SK-N-SH (cell line): ENCODE data around the gene STX17. TPM values are rescaled to one million over a fixed set of nuclear protein-coding genes. Genes with fewer than 3 reads are reported as not detected.

Experiments
- CTCF ChIA-PET: fragments of 300-600, 350-600 bp; formaldehyde crosslinking; extraction: SDS; loops from one replicate; lab custom pipeline; 2021; lab: Yijun Ruan, JAX
- POLR2A ChIA-PET: fragments of 350-600 bp; sonication (Branson Sonifier 250); formaldehyde crosslinking; extraction: SDS; loops from one replicate; lab custom pipeline; 2020; ENCODE audit warnings: antibody characterized with exemption, inconsistent platforms; lab: Yijun Ruan, JAX
- DNase-seq: peaks from one replicate; pipeline ENCODE4 v3.0.0; 2012
- H2AFZ ChIP-seq: fragments of 200-600 bp; sonication (generic); 2 replicates; pipeline ENCODE4 v1.8.1; 2016; ENCODE audit warnings: antibody characterized with exemption, mild to moderate bottlenecking, low read depth
- H3F3A ChIP-seq: fragments of 200-600 bp; sonication (generic); replicated peaks from 2 replicates; pipeline ENCODE3; 2016; ENCODE audit warnings: antibody characterized with exemption, mild to moderate bottlenecking; ENCODE audit not compliant: insufficient read depth
- H3K27ac ChIP-seq, 2 experiments: fragments of 200-500 bp in 1 of 2; fragments of 200-600 bp in 1 of 2; sonication (Bioruptor generic) in 1 of 2; sonication (generic), shearing (Covaris generic) in 1 of 2; 2 replicates each; pipeline versions ENCODE4 v1.5.1 to v1.6.1; 2014 to 2016; ENCODE audit warnings: low read depth in 2 of 2, inconsistent platforms in 1 of 2, low read length in 1 of 2, mild to moderate bottlenecking in 1 of 2, mixed read lengths in 1 of 2
- H3K27me3 ChIP-seq: fragments of 200-600 bp; sonication (generic), shearing (Covaris generic); 2 replicates; pipeline ENCODE4 v1.6.1; 2016; ENCODE audit warnings: mixed run types; ENCODE audit not compliant: insufficient read depth
- H3K36me3 ChIP-seq, 2 experiments: fragments of 200-500 bp in 1 of 2; fragments of 200-600 bp in 1 of 2; sonication (Bioruptor generic) in 1 of 2; sonication (generic) in 1 of 2; replicated peaks in 1 of 2; 2 replicates each; pipeline versions ENCODE3 to v1.5.1; 2014 to 2016; ENCODE audit warnings: low read length in 1 of 2, mild to moderate bottlenecking in 1 of 2; ENCODE audit not compliant: insufficient read depth in 2 of 2, control insufficient read depth in 1 of 2
- H3K4me1 ChIP-seq, 2 experiments: fragments of 200-500 bp in 1 of 2; fragments of 200-600 bp in 1 of 2; sonication (Bioruptor generic) in 1 of 2; sonication (generic), shearing (Covaris generic) in 1 of 2; 2 replicates each; pipeline versions ENCODE4 v1.5.1 to v1.6.1; 2014 to 2016; ENCODE audit warnings: low read depth in 1 of 2, low read length in 1 of 2, mixed run types in 1 of 2; ENCODE audit not compliant: insufficient read depth in 2 of 2, control insufficient read depth in 1 of 2
- H3K4me2 ChIP-seq: fragments of 200-600 bp; sonication (generic), shearing (Covaris generic); 2 replicates; pipeline ENCODE4 v1.6.1; 2017; ENCODE audit warnings: mixed run types
- H3K4me3 ChIP-seq, 2 experiments: fragments of 200-500 bp in 1 of 2; fragments of 200-600 bp in 1 of 2; sonication (Bioruptor generic) in 1 of 2; sonication (generic), shearing (Covaris generic) in 1 of 2; 2 replicates each; pipeline versions ENCODE4 v1.5.1 to v1.8.1; 2014 to 2016; ENCODE audit warnings: low read depth in 2 of 2, inconsistent platforms in 1 of 2, low read length in 1 of 2, mild to moderate bottlenecking in 1 of 2, mixed read lengths in 1 of 2, moderate library complexity in 1 of 2
- H3K79me2 ChIP-seq: fragments of 200-600 bp; sonication (generic); 2 replicates; pipeline ENCODE4 v1.8.1; 2017; ENCODE audit warnings: mild to moderate bottlenecking; ENCODE audit not compliant: insufficient read depth
- H3K9ac ChIP-seq: fragments of 200-600 bp; sonication (generic); 2 replicates; pipeline ENCODE4 v1.6.1; 2017; ENCODE audit warnings: mixed run types
- H3K9me2 ChIP-seq: fragments of 200-600 bp; sonication (generic); 2 replicates; pipeline ENCODE4 v1.6.1; 2017; ENCODE audit warnings: mixed run types
- H3K9me3 ChIP-seq: fragments of 200-600 bp; sonication (generic); 2 replicates; pipeline ENCODE4 v1.6.1; 2017; ENCODE audit warnings: mixed run types, mild to moderate bottlenecking, moderate library complexity
- H4K20me1 ChIP-seq: fragments of 200-600 bp; sonication (generic); 2 replicates; pipeline ENCODE4 v1.6.1; 2017; ENCODE audit warnings: mild to moderate bottlenecking, mixed run types; ENCODE audit not compliant: insufficient read depth
- CHD2 ChIP-seq: fragments of 150-350 bp; IDR thresholded peaks from 2 replicates; pipeline ENCODE4 v1.6.1; 2018; ENCODE audit warnings: low read length; ENCODE audit not compliant: partially characterized antibody
- CTCF ChIP-seq: fragments of 200-600 bp; sonication (generic); IDR thresholded peaks from 2 replicates; pipeline ENCODE4 v1.6.1; 2017; ENCODE audit warnings: antibody characterized with exemption, mild to moderate bottlenecking, moderate library complexity
- ELF1 ChIP-seq: IDR thresholded peaks from 2 replicates; pipeline ENCODE4 v1.4.0; 2012
- FOSL2 ChIP-seq: IDR thresholded peaks from 2 replicates; pipeline ENCODE4 v1.4.0; 2012; ENCODE audit warnings: low read depth, mild to moderate bottlenecking, moderate library complexity, borderline replicate concordance
- FOXJ3 ChIP-seq: sonication (generic); formaldehyde crosslinking; IDR thresholded peaks from 2 replicates; pipeline ENCODE4 v1.5.1; 2020; ENCODE audit warnings: mild to moderate bottlenecking, missing genetic modification reagents
- FOXM1 ChIP-seq: IDR thresholded peaks from 2 replicates; pipeline ENCODE4 v1.4.0; 2012; ENCODE audit warnings: low read depth, mild to moderate bottlenecking
- JUND ChIP-seq: IDR thresholded peaks from 2 replicates; pipeline ENCODE4 v1.4.0; 2012
- MAX ChIP-seq: IDR thresholded peaks from 2 replicates; pipeline ENCODE4 v1.4.0; 2012; ENCODE audit warnings: low read depth
- NFIC ChIP-seq: IDR thresholded peaks from 2 replicates; pipeline ENCODE4 v1.4.0; 2012; ENCODE audit warnings: borderline replicate concordance
- PBX3 ChIP-seq: IDR thresholded peaks from 2 replicates; pipeline ENCODE4; 2012
- POLR2AphosphoS5 ChIP-seq: IDR thresholded peaks from 2 replicates; pipeline ENCODE4 v1.6.1; 2012; ENCODE audit warnings: low read depth, low read length
- REST ChIP-seq: IDR thresholded peaks from 2 replicates; pipeline ENCODE4 v1.6.1; 2012; ENCODE audit warnings: mild to moderate bottlenecking, low read depth, low read length, moderate library complexity
- RXRA ChIP-seq: IDR thresholded peaks from 2 replicates; pipeline ENCODE4 v1.4.0; 2012; ENCODE audit warnings: low read depth, mild to moderate bottlenecking, borderline replicate concordance
- SIN3A ChIP-seq: IDR thresholded peaks from 2 replicates; pipeline ENCODE4 v1.6.1; 2012; ENCODE audit warnings: low read depth, mild to moderate bottlenecking, low read length, moderate library complexity, borderline replicate concordance
- SMC3 ChIP-seq: IDR thresholded peaks from 2 replicates; pipeline ENCODE4 v1.6.1; 2012; ENCODE audit warnings: low read depth, low read length, improper control_type of control experiment
- TAF1 ChIP-seq: IDR thresholded peaks from 2 replicates; pipeline ENCODE4 v1.6.1; 2012; ENCODE audit warnings: low read depth, mild to moderate bottlenecking, low read length, moderate library complexity, borderline replicate concordance
- TCF12 ChIP-seq: IDR thresholded peaks from 2 replicates; pipeline ENCODE4 v1.4.0; 2012
- USF2 ChIP-seq: fragments of 150-350 bp; IDR thresholded peaks from 2 replicates; pipeline ENCODE4 v1.6.1; 2017; ENCODE audit warnings: antibody characterized with exemption, low read length, low read depth, borderline replicate concordance
- YY1 ChIP-seq: IDR thresholded peaks from 2 replicates; pipeline ENCODE4 v1.4.0; 2012; ENCODE audit warnings: low read depth, mild to moderate bottlenecking
- WGBS: methylation state at CpG from one replicate; pipeline ENCODE4 v1.1.6; 2017; ENCODE audit warnings: low lambda C conversion rate; 5-methylcytosine and 5-hydroxymethylcytosine counted together
- polyA plus RNA-seq, 3 experiments: library from polyadenylated mRNA; depleted of rRNA; stranded (reverse); fragments of >200 nt; gene quantifications; 2 replicates each; pipeline ENCODE4 v1.2.3, GENCODE V29; 2012

The STX17 gene
- polyA plus RNA-seq, 1 of the 3 experiments (the other 2 are of a cell fraction) = 6.1 TPM

- Histone ChIP-seq H3K4me2 (no peak overlapping the region), H4K20me1 (no peaks in the 10 kb centered on the region), H3F3A (peaks cover 14% of the 10 kb centered on the region), H3K9me2 (no peaks in the 10 kb centered on the region), H3K27me3 (no peaks in the 10 kb centered on the region), H3K27ac (no peak overlapping the region), H2AFZ (no peak overlapping the region), H3K4me3 (no peak overlapping the region), H3K36me3 (no peaks in the 10 kb centered on the region), H3K79me2 (no peaks in the 10 kb centered on the region)
- no peak for DNase-seq
- CTCF ChIA-PET = no interaction called here
- no peak for TF ChIP-seq SMC3
- TF ChIP-seq REST = no peak
- TF ChIP-seq CTCF = no peak
- no peak for TF ChIP-seq MAX
- no peak for TF ChIP-seq FOSL2
- TF ChIP-seq TCF12 = no peak
- TF ChIP-seq CHD2 = no peak
- no peak for TF ChIP-seq NFIC
- TF ChIP-seq JUND = no peak
- TF ChIP-seq FOXJ3 (CRISPR knock-in tag) = no peak
- no peak for TF ChIP-seq ELF1
- TF ChIP-seq, all 33 proteins: peak for 0
- Histone ChIP-seq H3K4me1 (peaks cover 0 to 5% of the 10 kb centered on the region in 2 experiments; a peak in 1 of 4 replicates), H3K9ac (no peak overlapping the region), H3K9me3 (no peaks in the 10 kb centered on the region)
- POLR2A ChIA-PET = no interaction called here
Measured at GRCh38 chr9:99867968-99868367, 38.5 kb upstream of the STX17 start.

- no peaks in the 10 kb centered on the region for H3K36me3 ChIP-seq
- CTCF ChIA-PET = interaction anchor here (0.6 kb wide), 1 partner anchor 699 kb away, joined by 3 read pairs; no protein-coding TSS in a partner anchor
- POLR2A ChIA-PET = no interaction called here
- H3K9ac ChIP-seq = no peak overlapping the region
- H3K27me3 ChIP-seq = no peaks in the 10 kb centered on the region
- no peaks in the 10 kb centered on the region for H3K9me2 ChIP-seq
- DNase-seq = no peak
- peaks cover 0 to 7% of the 10 kb centered on the region in 2 experiments; a peak in 1 of 4 replicates for H3K4me1 ChIP-seq
- H3K27ac ChIP-seq = peak overlapping the region in 1 of 2 experiments; percentile 17; a peak in 2 of 4 replicates
- H4K20me1 ChIP-seq = no peaks in the 10 kb centered on the region
- peak overlapping the region; percentile 23; the same call in 1 of the 2 replicates for H3K4me2 ChIP-seq
- no peaks in the 10 kb centered on the region for H3K79me2 ChIP-seq
- H3F3A ChIP-seq = peaks cover 23% of the 10 kb centered on the region
- H3K4me3 ChIP-seq = no peak overlapping the region
- 91% methylated on average over 2 of the region's 2 CpGs for WGBS
- TF ChIP-seq ELF1 (no peak), JUND (no peak), PBX3 (no peak), TAF1 (no peak), USF2 (no peak), YY1 (no peak), POLR2AphosphoS5 (no peak), RXRA (no peak), CHD2 (no peak), FOXM1 (no peak), SIN3A (no peak)
- TF ChIP-seq, all 33 proteins: peak for 0
- Histone ChIP-seq H3K9me3 (no peaks in the 10 kb centered on the region), H2AFZ (peak overlapping the region; percentile 35; the same call in 1 of the 2 replicates)
Measured at GRCh38 chr9:99868845-99869244, 37.6 kb upstream of the STX17 start.
